WTC11 (cell line): Measurements from ENCODE around the gene MAPKAP1. TPM values are rescaled to one million over a fixed set of nuclear protein-coding genes. Genes with fewer than 3 reads are reported as not detected.

Experiments
- ATAC-seq: fragments of 200-7000 bp; cut with Tn5 transposase; 2 replicates; pipeline ENCODE4 v1.10.0; 2021; ENCODE audit warnings: mild to moderate bottlenecking, moderate library complexity
- CTCF ChIA-PET: fragments of 300-600 bp; sonication (Branson Sonifier 250); formaldehyde crosslinking; loops from one replicate; lab custom pipeline; 2021; ENCODE audit warnings: antibody characterized with exemption; lab: Charles Lee
- POLR2A ChIA-PET: fragments of 350-600 bp; sonication (Branson Sonifier 250); formaldehyde crosslinking; loops from one replicate; lab custom pipeline; 2021; ENCODE audit warnings: antibody characterized with exemption; lab: Charles Lee
- DNase-seq: peaks from one replicate; pipeline ENCODE4 v3.0.0; 2021; ENCODE audit warnings: low spot score
- H3K27ac Mint-ChIP-seq: 2 replicates; pipeline ENCODE4 v1.8.0; 2021; ENCODE audit warnings: mixed read lengths
- H3K27me3 Mint-ChIP-seq: 2 replicates; pipeline ENCODE4 v1.8.0; 2021; ENCODE audit warnings: low read depth, mild to moderate bottlenecking, moderate library complexity, mixed read lengths
- H3K36me3 Mint-ChIP-seq: 2 replicates; pipeline ENCODE4 v1.8.0; 2021; ENCODE audit warnings: mixed read lengths
- H3K4me1 Mint-ChIP-seq: 2 replicates; pipeline ENCODE4 v1.8.0; 2022; ENCODE audit warnings: mixed read lengths
- H3K4me3 Mint-ChIP-seq: 2 replicates; pipeline ENCODE4 v1.8.0; 2021; ENCODE audit warnings: mild to moderate bottlenecking, moderate library complexity, mixed read lengths
- H3K9me3 Mint-ChIP-seq: 2 replicates; pipeline ENCODE4 v1.8.0; 2021; ENCODE audit warnings: mixed read lengths
- CREB1 ChIP-seq: sonication (generic); formaldehyde crosslinking; IDR thresholded peaks from 2 replicates; pipeline ENCODE4 v1.8.0; 2023; ENCODE audit warnings: mild to moderate bottlenecking, missing genetic modification reagents
- CREM ChIP-seq: sonication (generic); formaldehyde crosslinking; IDR thresholded peaks from 2 replicates; pipeline ENCODE4 v1.8.1; 2022; ENCODE audit warnings: mild to moderate bottlenecking, missing genetic modification reagents, moderate library complexity
- EMX1 ChIP-seq: fragments of 250-450 bp; sonication (Bioruptor Pico); IDR thresholded peaks from 2 replicates; pipeline ENCODE4 v1.8.0; 2021; ENCODE audit warnings: mild to moderate bottlenecking
- ESRRA ChIP-seq: sonication (generic); formaldehyde crosslinking; IDR thresholded peaks from 2 replicates; pipeline ENCODE4 v1.8.1; 2022; ENCODE audit warnings: mild to moderate bottlenecking, missing genetic modification reagents, borderline replicate concordance
- GABPB1 ChIP-seq: sonication (generic); formaldehyde crosslinking; IDR thresholded peaks from 2 replicates; pipeline ENCODE4 v1.8.1; 2023; ENCODE audit warnings: mild to moderate bottlenecking, missing genetic modification reagents
- HMGA2 ChIP-seq: fragments of 250-450 bp; sonication (Bioruptor Pico); IDR thresholded peaks from 2 replicates; pipeline ENCODE4 v1.4.0; 2021; ENCODE audit warnings: mild to moderate bottlenecking, moderate library complexity
- NFATC4 ChIP-seq: fragments of 250-450 bp; sonication (Bioruptor Pico); IDR thresholded peaks from 2 replicates; pipeline ENCODE4 v1.9.0; 2021; ENCODE audit warnings: mild to moderate bottlenecking
- PRRX2 ChIP-seq: fragments of 250-450 bp; sonication (Bioruptor Pico); IDR thresholded peaks from 2 replicates; pipeline ENCODE4 v1.8.0; 2021; ENCODE audit warnings: mild to moderate bottlenecking
- RORB ChIP-seq: fragments of 250-450 bp; sonication (Bioruptor Pico); IDR thresholded peaks from 2 replicates; pipeline ENCODE4 v1.9.0; 2021; ENCODE audit warnings: mild to moderate bottlenecking
- SOX15 ChIP-seq: fragments of 250-450 bp; sonication (Bioruptor Pico); IDR thresholded peaks from 2 replicates; pipeline ENCODE4 v1.9.0; 2021; ENCODE audit warnings: mild to moderate bottlenecking
- TCF7 ChIP-seq: sonication (generic); formaldehyde crosslinking; IDR thresholded peaks from 2 replicates; pipeline ENCODE4 v1.8.0; 2022; ENCODE audit warnings: mild to moderate bottlenecking, low read depth, missing genetic modification reagents, moderate library complexity
- ZBTB21 ChIP-seq: sonication (generic); formaldehyde crosslinking; IDR thresholded peaks from 2 replicates; pipeline ENCODE4 v1.8.1; 2023; ENCODE audit warnings: mild to moderate bottlenecking, missing genetic modification reagents, borderline replicate concordance
- ZNF138 ChIP-seq: sonication (generic); formaldehyde crosslinking; conservative IDR thresholded peaks from 2 replicates; pipeline ENCODE4 v1.8.1; 2022; ENCODE audit warnings: mild to moderate bottlenecking, moderate library complexity, missing genetic modification reagents
- ZNF232 ChIP-seq: sonication (generic); formaldehyde crosslinking; IDR thresholded peaks from 2 replicates; pipeline ENCODE4 v1.8.0; 2022; ENCODE audit warnings: mild to moderate bottlenecking, missing genetic modification reagents
- ZNF317 ChIP-seq: sonication (generic); formaldehyde crosslinking; IDR thresholded peaks from 2 replicates; pipeline ENCODE4 v1.8.1; 2023; ENCODE audit warnings: low read depth, mild to moderate bottlenecking, moderate library complexity, missing genetic modification reagents, borderline replicate concordance
- total RNA-seq: library from RNA; stranded (reverse); gene quantifications from 3 replicates; pipeline ENCODE4 v1.2.3, GENCODE V29; 2021
- TF ChIP-seq, protein P1 (sequence below): fragments of 250-450 bp; sonication (Bioruptor Pico); IDR thresholded peaks from 2 replicates; pipeline ENCODE4 v2.1.2; 2022; ENCODE audit warnings: mild to moderate bottlenecking, moderate library complexity
- TF ChIP-seq, protein P2 (sequence below): sonication (generic); formaldehyde crosslinking; IDR thresholded peaks from 2 replicates; pipeline ENCODE4 v1.8.0; 2022; ENCODE audit warnings: mild to moderate bottlenecking, missing genetic modification reagents
- TF ChIP-seq, protein P3 (sequence below): sonication (generic); formaldehyde crosslinking; IDR thresholded peaks from 2 replicates; pipeline ENCODE4 v1.8.0; 2023; ENCODE audit warnings: missing genetic modification reagents
- TF ChIP-seq, protein P4 (sequence below): sonication (generic); formaldehyde crosslinking; IDR thresholded peaks from 2 replicates; pipeline ENCODE4 v1.8.0; 2022; ENCODE audit warnings: missing genetic modification reagents
- TF ChIP-seq, protein P5 (sequence below): sonication (generic); formaldehyde crosslinking; IDR thresholded peaks from 2 replicates; pipeline ENCODE4 v1.8.1; 2022; ENCODE audit warnings: mild to moderate bottlenecking, moderate library complexity, missing genetic modification reagents
- TF ChIP-seq, protein P6 (sequence below): sonication (generic); formaldehyde crosslinking; IDR thresholded peaks from 2 replicates; pipeline ENCODE4 v1.8.1; 2022; ENCODE audit warnings: low read depth, missing genetic modification reagents, borderline replicate concordance
- TF ChIP-seq, protein P7 (sequence below): sonication (generic); formaldehyde crosslinking; IDR thresholded peaks from 2 replicates; pipeline ENCODE4 v1.8.1; 2022; ENCODE audit warnings: low read depth, mild to moderate bottlenecking, moderate library complexity, missing genetic modification reagents, borderline replicate concordance

Gene MAPKAP1
- total RNA-seq, 1 experiment from 2014 or later = 111 TPM

DNA sequence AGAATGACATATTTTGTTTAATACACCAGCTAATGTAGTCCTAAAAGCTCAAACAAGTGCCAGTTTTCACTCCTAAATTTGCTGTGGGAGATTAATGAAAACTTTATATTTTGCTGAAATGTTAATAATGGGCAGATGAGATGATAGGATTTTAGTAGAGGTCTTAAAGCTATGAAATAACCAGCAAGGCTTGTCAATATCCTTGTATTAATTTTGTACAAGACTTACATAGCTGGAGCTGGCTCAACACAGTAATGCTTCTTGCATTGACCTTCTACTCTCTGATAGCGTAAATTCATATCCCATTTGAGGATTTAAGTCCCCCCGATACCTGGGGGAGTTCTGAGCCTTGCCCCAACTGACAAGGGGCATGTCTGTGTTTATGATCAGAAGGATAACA, 219.2 kb downstream of the MAPKAP1 start:
- TF ChIP-seq RORB (CRISPR knock-in tag) (no peak), EMX1 (CRISPR knock-in tag) (no peak), TCF7 (CRISPR knock-in tag) (no peak), SOX15 (CRISPR knock-in tag) (no peak), GABPB1 (CRISPR knock-in tag) (no peak), CREB1 (CRISPR knock-in tag) (no peak), CREM (CRISPR knock-in tag) (no peak), ZNF317 (CRISPR knock-in tag) (no peak), ESRRA (CRISPR knock-in tag) (no peak), NFATC4 (CRISPR knock-in tag) (no peak), ZBTB21 (CRISPR knock-in tag) (no peak), ZNF232 (CRISPR knock-in tag) (no peak), PRRX2 (CRISPR knock-in tag) (no peak), HMGA2 (no peak)
- TF ChIP-seq, protein P1, sequence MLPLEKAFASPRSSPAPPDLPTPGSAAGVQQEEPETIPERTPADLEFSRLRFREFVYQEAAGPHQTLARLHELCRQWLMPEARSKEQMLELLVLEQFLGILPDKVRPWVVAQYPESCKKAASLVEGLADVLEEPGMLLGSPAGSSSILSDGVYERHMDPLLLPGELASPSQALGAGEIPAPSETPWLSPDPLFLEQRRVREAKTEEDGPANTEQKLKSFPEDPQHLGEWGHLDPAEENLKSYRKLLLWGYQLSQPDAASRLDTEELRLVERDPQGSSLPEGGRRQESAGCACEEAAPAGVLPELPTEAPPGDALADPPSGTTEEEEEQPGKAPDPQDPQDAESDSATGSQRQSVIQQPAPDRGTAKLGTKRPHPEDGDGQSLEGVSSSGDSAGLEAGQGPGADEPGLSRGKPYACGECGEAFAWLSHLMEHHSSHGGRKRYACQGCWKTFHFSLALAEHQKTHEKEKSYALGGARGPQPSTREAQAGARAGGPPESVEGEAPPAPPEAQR (CRISPR knock-in tag) = no peak
- TF ChIP-seq, protein P2, sequence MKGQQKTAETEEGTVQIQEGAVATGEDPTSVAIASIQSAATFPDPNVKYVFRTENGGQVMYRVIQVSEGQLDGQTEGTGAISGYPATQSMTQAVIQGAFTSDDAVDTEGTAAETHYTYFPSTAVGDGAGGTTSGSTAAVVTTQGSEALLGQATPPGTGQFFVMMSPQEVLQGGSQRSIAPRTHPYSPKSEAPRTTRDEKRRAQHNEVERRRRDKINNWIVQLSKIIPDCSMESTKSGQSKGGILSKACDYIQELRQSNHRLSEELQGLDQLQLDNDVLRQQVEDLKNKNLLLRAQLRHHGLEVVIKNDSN (CRISPR knock-in tag) = no peak
- TF ChIP-seq, protein P3, sequence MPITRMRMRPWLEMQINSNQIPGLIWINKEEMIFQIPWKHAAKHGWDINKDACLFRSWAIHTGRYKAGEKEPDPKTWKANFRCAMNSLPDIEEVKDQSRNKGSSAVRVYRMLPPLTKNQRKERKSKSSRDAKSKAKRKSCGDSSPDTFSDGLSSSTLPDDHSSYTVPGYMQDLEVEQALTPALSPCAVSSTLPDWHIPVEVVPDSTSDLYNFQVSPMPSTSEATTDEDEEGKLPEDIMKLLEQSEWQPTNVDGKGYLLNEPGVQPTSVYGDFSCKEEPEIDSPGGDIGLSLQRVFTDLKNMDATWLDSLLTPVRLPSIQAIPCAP (CRISPR knock-in tag) = no peak
- TF ChIP-seq, protein P4, sequence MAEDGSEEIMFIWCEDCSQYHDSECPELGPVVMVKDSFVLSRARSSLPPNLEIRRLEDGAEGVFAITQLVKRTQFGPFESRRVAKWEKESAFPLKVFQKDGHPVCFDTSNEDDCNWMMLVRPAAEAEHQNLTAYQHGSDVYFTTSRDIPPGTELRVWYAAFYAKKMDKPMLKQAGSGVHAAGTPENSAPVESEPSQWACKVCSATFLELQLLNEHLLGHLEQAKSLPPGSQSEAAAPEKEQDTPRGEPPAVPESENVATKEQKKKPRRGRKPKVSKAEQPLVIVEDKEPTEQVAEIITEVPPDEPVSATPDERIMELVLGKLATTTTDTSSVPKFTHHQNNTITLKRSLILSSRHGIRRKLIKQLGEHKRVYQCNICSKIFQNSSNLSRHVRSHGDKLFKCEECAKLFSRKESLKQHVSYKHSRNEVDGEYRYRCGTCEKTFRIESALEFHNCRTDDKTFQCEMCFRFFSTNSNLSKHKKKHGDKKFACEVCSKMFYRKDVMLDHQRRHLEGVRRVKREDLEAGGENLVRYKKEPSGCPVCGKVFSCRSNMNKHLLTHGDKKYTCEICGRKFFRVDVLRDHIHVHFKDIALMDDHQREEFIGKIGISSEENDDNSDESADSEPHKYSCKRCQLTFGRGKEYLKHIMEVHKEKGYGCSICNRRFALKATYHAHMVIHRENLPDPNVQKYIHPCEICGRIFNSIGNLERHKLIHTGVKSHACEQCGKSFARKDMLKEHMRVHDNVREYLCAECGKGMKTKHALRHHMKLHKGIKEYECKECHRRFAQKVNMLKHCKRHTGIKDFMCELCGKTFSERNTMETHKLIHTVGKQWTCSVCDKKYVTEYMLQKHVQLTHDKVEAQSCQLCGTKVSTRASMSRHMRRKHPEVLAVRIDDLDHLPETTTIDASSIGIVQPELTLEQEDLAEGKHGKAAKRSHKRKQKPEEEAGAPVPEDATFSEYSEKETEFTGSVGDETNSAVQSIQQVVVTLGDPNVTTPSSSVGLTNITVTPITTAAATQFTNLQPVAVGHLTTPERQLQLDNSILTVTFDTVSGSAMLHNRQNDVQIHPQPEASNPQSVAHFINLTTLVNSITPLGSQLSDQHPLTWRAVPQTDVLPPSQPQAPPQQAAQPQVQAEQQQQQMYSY (CRISPR knock-in tag) = no peak
- TF ChIP-seq, protein P5, sequence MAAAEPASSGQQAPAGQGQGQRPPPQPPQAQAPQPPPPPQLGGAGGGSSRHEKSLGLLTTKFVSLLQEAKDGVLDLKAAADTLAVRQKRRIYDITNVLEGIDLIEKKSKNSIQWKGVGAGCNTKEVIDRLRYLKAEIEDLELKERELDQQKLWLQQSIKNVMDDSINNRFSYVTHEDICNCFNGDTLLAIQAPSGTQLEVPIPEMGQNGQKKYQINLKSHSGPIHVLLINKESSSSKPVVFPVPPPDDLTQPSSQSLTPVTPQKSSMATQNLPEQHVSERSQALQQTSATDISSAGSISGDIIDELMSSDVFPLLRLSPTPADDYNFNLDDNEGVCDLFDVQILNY (CRISPR knock-in tag) = no peak
- TF ChIP-seq, all 79 proteins: peak for 0
- H3K36me3 Mint-ChIP-seq = no peaks in the 10 kb centered on the region
- no peak overlapping the region for H3K4me3 Mint-ChIP-seq
- CTCF ChIA-PET = interaction anchor here (0.7 to 1.0 kb wide), 4 partner anchors 13 to 100 kb away, joined by 3 to 4 read pairs (median 3); no protein-coding TSS in a partner anchor
- no peak for DNase-seq
- no peaks in the 10 kb centered on the region for H3K9me3 Mint-ChIP-seq
- POLR2A ChIA-PET = no interaction called here
- H3K27me3 Mint-ChIP-seq = no peaks in the 10 kb centered on the region
- H3K27ac Mint-ChIP-seq = no peak overlapping the region
- ATAC-seq = no peak
- peaks cover 21% of the 10 kb centered on the region for H3K4me1 Mint-ChIP-seq

DNA sequence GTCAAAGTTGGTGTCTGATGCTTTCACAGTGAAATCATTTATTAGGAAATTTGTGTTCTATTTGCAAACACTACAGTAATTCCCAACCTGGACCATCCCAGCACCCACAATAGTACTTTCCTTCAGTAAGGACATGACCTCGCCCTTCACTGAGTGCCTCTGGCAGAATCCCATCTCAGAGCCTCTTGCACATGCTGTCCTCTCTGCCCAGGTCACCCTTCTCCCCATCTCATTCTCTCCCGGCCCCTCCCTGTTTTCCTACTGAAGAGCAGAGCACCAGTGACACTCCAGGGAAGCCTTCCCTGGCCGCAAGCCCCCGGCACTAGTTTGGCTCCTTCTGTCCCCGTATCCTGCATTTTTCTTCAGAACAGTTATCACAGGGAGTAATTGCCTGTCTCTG, 220.4 kb downstream of the MAPKAP1 start:
- no peaks in the 10 kb centered on the region for H3K9me3 Mint-ChIP-seq
- POLR2A ChIA-PET = no interaction called here
- no peak for DNase-seq
- H3K4me3 Mint-ChIP-seq = no peak overlapping the region
- peaks cover 3% of the 10 kb centered on the region; the same call in 1 of the 2 replicates for H3K36me3 Mint-ChIP-seq
- H3K4me1 Mint-ChIP-seq = peaks cover 21% of the 10 kb centered on the region
- TF ChIP-seq, protein P6, sequence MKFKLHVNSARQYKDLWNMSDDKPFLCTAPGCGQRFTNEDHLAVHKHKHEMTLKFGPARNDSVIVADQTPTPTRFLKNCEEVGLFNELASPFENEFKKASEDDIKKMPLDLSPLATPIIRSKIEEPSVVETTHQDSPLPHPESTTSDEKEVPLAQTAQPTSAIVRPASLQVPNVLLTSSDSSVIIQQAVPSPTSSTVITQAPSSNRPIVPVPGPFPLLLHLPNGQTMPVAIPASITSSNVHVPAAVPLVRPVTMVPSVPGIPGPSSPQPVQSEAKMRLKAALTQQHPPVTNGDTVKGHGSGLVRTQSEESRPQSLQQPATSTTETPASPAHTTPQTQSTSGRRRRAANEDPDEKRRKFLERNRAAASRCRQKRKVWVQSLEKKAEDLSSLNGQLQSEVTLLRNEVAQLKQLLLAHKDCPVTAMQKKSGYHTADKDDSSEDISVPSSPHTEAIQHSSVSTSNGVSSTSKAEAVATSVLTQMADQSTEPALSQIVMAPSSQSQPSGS (CRISPR knock-in tag) = no peak
- TF ChIP-seq, protein P7, sequence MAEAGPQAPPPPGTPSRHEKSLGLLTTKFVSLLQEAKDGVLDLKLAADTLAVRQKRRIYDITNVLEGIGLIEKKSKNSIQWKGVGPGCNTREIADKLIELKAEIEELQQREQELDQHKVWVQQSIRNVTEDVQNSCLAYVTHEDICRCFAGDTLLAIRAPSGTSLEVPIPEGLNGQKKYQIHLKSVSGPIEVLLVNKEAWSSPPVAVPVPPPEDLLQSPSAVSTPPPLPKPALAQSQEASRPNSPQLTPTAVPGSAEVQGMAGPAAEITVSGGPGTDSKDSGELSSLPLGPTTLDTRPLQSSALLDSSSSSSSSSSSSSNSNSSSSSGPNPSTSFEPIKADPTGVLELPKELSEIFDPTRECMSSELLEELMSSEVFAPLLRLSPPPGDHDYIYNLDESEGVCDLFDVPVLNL (CRISPR knock-in tag) = no peak
- TF ChIP-seq, protein P4 (CRISPR knock-in tag) = no peak
- TF ChIP-seq ZNF138 (CRISPR knock-in tag) = no peak
- CTCF ChIA-PET = no interaction called here
- no peaks in the 10 kb centered on the region for H3K27me3 Mint-ChIP-seq
- peak overlapping the region; percentile 57; the same call in 1 of the 2 replicates for H3K27ac Mint-ChIP-seq
- no peak for ATAC-seq
